ENCODE data around the gene SPACA1. TPM values are rescaled to one million over a fixed set of nuclear protein-coding genes. Genes with fewer than 3 reads are reported as not detected.

SPACA1 gene
- total and polyA plus RNA-seq, 5 experiments from 2014 or later: not detected

DNA sequence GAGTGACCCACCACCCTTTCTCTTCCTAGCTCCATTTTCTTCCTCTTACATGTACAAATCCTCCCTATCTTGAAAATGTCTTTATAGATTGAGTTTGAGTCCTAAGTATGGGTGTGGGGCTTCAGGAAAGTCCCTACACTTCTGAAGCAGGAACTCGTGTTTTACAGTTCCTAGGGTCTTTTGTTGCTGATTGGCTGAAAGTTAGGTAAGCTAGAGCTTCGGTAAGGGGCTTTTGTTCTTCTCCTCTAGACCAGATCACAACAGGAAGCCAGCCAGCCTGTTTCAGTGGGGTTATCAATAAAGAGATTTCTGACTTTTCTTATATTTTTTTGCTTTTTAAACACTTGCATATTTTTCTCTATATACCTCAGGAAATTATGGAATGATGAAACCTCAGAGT lies 67.2 kb downstream of the SPACA1 start:
- H3K36me3 Mint-ChIP-seq: peaks cover 0 to 2% (median 0%) of the 10 kb centered on the region in 3 donors
- no peak overlapping the region for H3K27ac Mint-ChIP-seq
- ATAC-seq: no peak

GRCh38 chr6:88115307-88115706 lies 67.7 kb downstream of the SPACA1 start:
- ATAC-seq: no peak
- H3K36me3 Mint-ChIP-seq: peaks cover 0 to 2% (median 0%) of the 10 kb centered on the region in 3 donors
- peaks cover 0 to 7% (median 2%) of the 10 kb centered on the region in 9 donors for H3K9me3 Mint-ChIP-seq
- no peak overlapping the region for H3K27ac Mint-ChIP-seq
- no peak for DNase-seq
- POLR2A ChIA-PET: no interaction called here
- H3K27me3 Mint-ChIP-seq: peaks cover 18 to 50% (median 31%) of the 10 kb centered on the region in 5 donors
- no peak overlapping the region for H3K4me3 Mint-ChIP-seq
- H3K4me1 Mint-ChIP-seq: peaks cover 0 to 6% (median under 1%) of the 10 kb centered on the region in 4 donors

More for the DNA sequence above, 67.2 kb downstream of the SPACA1 start:
- H3K4me1 Mint-ChIP-seq: peaks cover 0 to 6% (median under 1%) of the 10 kb centered on the region in 4 donors
- H3K27me3 Mint-ChIP-seq: peaks cover 16 to 47% (median 28%) of the 10 kb centered on the region in 5 donors
- H3K9me3 Mint-ChIP-seq: peaks cover 0 to 7% (median 0%) of the 10 kb centered on the region in 9 donors
- DNase-seq: no peak
- no peak overlapping the region for H3K4me3 Mint-ChIP-seq
- POLR2A ChIA-PET: no interaction called here

DNA sequence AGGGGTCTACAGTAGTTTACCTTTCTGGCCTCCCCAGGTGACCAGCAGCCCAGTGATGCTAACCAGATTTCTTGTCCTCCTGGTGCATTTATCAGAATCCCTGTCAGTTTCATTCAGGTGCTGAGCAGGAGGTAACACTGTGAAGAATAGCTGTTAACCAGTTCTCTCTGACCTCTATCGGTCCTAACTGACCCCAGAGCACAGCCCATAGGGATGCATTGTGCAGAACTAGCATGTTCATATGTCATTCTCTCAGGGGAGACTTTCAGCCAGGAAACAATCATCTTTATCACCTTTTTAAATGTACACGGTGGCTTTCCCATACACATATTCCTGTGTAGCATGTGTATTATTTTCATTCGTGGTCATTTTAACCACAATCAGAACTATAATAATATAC lies 68.6 kb downstream of the SPACA1 start:
- H3K27ac Mint-ChIP-seq: no peak overlapping the region
- DNase-seq: no peak
- H3K27me3 Mint-ChIP-seq: peaks cover 12 to 53% (median 31%) of the 10 kb centered on the region in 5 donors
- ATAC-seq: no peak
- POLR2A ChIA-PET: no interaction called here
- peaks cover 0 to 6% (median under 1%) of the 10 kb centered on the region in 4 donors for H3K4me1 Mint-ChIP-seq
- peaks cover 0 to 7% (median 2%) of the 10 kb centered on the region in 9 donors for H3K9me3 Mint-ChIP-seq
- H3K36me3 Mint-ChIP-seq: peaks cover 0 to 2% (median 0%) of the 10 kb centered on the region in 3 donors
- no peak overlapping the region for H3K4me3 Mint-ChIP-seq

Other genes starting within 250 kb of the SPACA1 start
- 1 to 10 TPM in 1 of 2 experiments, under 1 TPM in 1; 0.27 to 1.1 TPM for gene CNR1, start 118.5 kb downstream of the SPACA1 start, total RNA-seq
- gene CNR1, start 118.5 kb downstream of the SPACA1 start, polyA plus RNA-seq: not detected